AG04449 (cell line): ENCODE measurements around the gene SLC22A16.

ENCODE experiments used
- CTCF ChIA-PET: fragments of 350-600 bp; formaldehyde crosslinking; extraction: SDS; loops from one replicate; lab custom pipeline; 2021; ENCODE audit warnings: antibody characterized with exemption; lab: Yijun Ruan, JAX
- POLR2A ChIA-PET: fragments of 400-600, 350-600 bp; formaldehyde crosslinking; extraction: SDS; loops from one replicate; lab custom pipeline; 2020; ENCODE audit warnings: antibody characterized with exemption, inconsistent platforms; lab: Yijun Ruan, JAX
- DNase-seq: peaks from one replicate; pipeline ENCODE4 v3.0.0-alpha.2; 2010; ENCODE audit warnings: low read depth, low spot score
- H3K4me3 ChIP-seq: 2 replicates; pipeline ENCODE4 v1.5.1; 2011; ENCODE audit warnings: low read depth, mild to moderate bottlenecking, control low read depth, low read length
- CTCF ChIP-seq: IDR thresholded peaks from one replicate; pipeline ENCODE4 v1.5.1; 2011; ENCODE audit warnings: mild to moderate bottlenecking, moderate library complexity, low read length, control low read depth, inconsistent platforms; ENCODE audit not compliant: insufficient read depth; ENCODE audit errors: missing control alignments

The SLC22A16 gene

GRCh38 chr6:110430741-110431140 lies 45.7 kb downstream of the SLC22A16 start:
- no peak overlapping the region for H3K4me3 ChIP-seq
- CTCF ChIA-PET, result no interaction called here
- DNase-seq, result no peak
- TF ChIP-seq CTCF, result no peak
- POLR2A ChIA-PET, result no interaction called here

- H3K4me3 ChIP-seq, result no peak overlapping the region
- DNase-seq, result no peak
- ChIA-PET POLR2A (no interaction called here), CTCF (no interaction called here)
- TF ChIP-seq CTCF, result no peak
These were observed 46.2 kb downstream of the SLC22A16 start for GRCh38 chr6:110430236-110430635.

- no peak for DNase-seq
- no peak overlapping the region for H3K4me3 ChIP-seq
- ChIA-PET CTCF (no interaction called here), POLR2A (no interaction called here)
- TF ChIP-seq CTCF, result no peak
These were observed 48.3 kb downstream of the SLC22A16 start for GRCh38 chr6:110428153-110428552.

GRCh38 chr6:110425816-110426215 lies 50.6 kb downstream of the SLC22A16 start:
- CTCF ChIA-PET, result no interaction called here

GRCh38 chr6:110422444-110422822 lies 54.0 kb downstream of the SLC22A16 start:
- no peak for DNase-seq
- TF ChIP-seq CTCF, result no peak
- ChIA-PET POLR2A (no interaction called here), CTCF (no interaction called here)
- H3K4me3 ChIP-seq, result no peak overlapping the region

More at GRCh38 chr6:110425816-110426215, 50.6 kb downstream of the SLC22A16 start:
- DNase-seq, result no peak
- POLR2A ChIA-PET, result no interaction called here
- no peak for TF ChIP-seq CTCF
- H3K4me3 ChIP-seq, result no peak overlapping the region

- no peak for TF ChIP-seq CTCF
- ChIA-PET POLR2A (no interaction called here), CTCF (no interaction called here)
- no peak overlapping the region for H3K4me3 ChIP-seq
- DNase-seq, result no peak
These were observed 54.5 kb downstream of the SLC22A16 start for GRCh38 chr6:110421749-110422443.
